ENCODE measurements around the gene CHD6.

DNA sequence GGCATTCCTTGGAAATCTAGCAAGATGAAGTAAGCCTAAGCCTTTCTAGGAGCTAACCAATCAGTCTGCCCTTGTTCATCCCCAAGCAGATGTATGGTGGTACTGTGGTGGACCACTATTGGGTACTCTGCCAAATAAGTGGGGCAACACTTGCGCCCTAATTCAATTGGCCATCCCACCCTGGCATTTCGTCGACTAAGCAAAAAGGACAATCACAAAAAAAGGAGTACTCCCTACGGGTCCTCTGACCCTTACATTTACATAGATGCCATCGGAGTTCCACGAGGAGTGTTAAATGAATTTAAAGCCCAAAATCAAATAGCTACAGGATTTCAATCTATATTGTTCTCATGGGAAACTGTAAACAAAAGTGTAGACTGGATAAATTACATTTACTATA, 19.5 kb downstream of the CHD6 start:
- no peak for TF ChIP-seq POLR2AphosphoS5 (IDR thresholded peaks at IDR 0.05)
- TF ChIP-seq EP300 (IDR thresholded peaks at IDR 0.05), result no peak

Measured in upper lobe of left lung (tissue), 4 donors.